NB4 (cell line): ENCODE results near the gene RBM10.

ENCODE experiments used
- CTCF ChIP-seq: IDR thresholded peaks from one replicate; pipeline ENCODE4 v1.5.1; 2012; ENCODE audit warnings: low read depth, low read length
- MYC ChIP-seq: IDR thresholded peaks from 2 replicates; pipeline ENCODE4 v1.6.1; 2011; ENCODE audit warnings: low read depth, low read length
- POLR2A ChIP-seq: IDR thresholded peaks from 2 replicates; pipeline ENCODE4 v1.6.1; 2011; ENCODE audit warnings: mild to moderate bottlenecking; ENCODE audit not compliant: insufficient read length; ENCODE audit errors: extremely low read depth

GRCh38 chrX:47169273-47169672, 24.3 kb downstream of the RBM10 start:
- TF ChIP-seq CTCF (no peak), POLR2A (no peak), MYC (no peak)
